MM.1S (cell line): Measurements from ENCODE around the gene CRTC2.
"Not testable (repeated sequence)": the region's sequence is repeated elsewhere in the genome, so short reads cannot be mapped to it uniquely, and the experiment has no call there.

ENCODE experiments used
- CTCF ChIP-seq: fragments of 300-600 bp; sonication (generic); IDR thresholded peaks from 2 replicates; pipeline ENCODE4 v1.5.1; 2016; ENCODE audit warnings: antibody characterized with exemption, low read length, mixed read lengths
- EZH2 ChIP-seq: fragments of 300-600 bp; sonication (generic); optimal IDR thresholded peaks from 2 replicates; pipeline ENCODE3; 2017; ENCODE audit warnings: low read depth, mild to moderate bottlenecking, antibody characterized with exemption, low read length, mixed read lengths
- EZH2phosphoT487 ChIP-seq: fragments of 300-600 bp; sonication (generic); IDR thresholded peaks from 2 replicates; pipeline ENCODE4 v1.6.1; 2018; ENCODE audit warnings: antibody characterized with exemption, low read length

- TF ChIP-seq CTCF, EZH2phosphoT487, EZH2: not testable (repeated sequence)
Measured at GRCh38 chr1:153979091-153979490, 20.7 kb upstream of the CRTC2 start.
